Measurements from ENCODE around the gene CFAP251.
"Not testable (repeated sequence)": the region's sequence is repeated elsewhere in the genome, so short reads cannot be mapped to it uniquely, and the experiment has no call there.

Gene CFAP251

GRCh38 chr12:122022393-122023338, 104.3 kb downstream of the CFAP251 start:
- DNase-seq (ENCODE audit: insufficient read length, low spot score), result no peak
- no peak for FAIRE-seq

GRCh38 chr12:122023339-122024131, 105.1 kb downstream of the CFAP251 start:
- FAIRE-seq (peak; percentile 39), DNase-seq (ENCODE audit: insufficient read length, low spot score) (no peak)

GRCh38 chr12:122024132-122024785, 105.9 kb downstream of the CFAP251 start:
- no peak for DNase-seq (ENCODE audit: insufficient read length, low spot score)
- peak; percentile 66 for FAIRE-seq

GRCh38 chr12:122026706-122027333, 108.4 kb downstream of the CFAP251 start:
- DNase-seq (ENCODE audit: insufficient read length, low spot score) (no peak), FAIRE-seq (no peak)

GRCh38 chr12:122028165-122028904, 109.9 kb downstream of the CFAP251 start:
- no peak for DNase-seq (ENCODE audit: insufficient read length, low spot score)
- FAIRE-seq, result no peak

- DNase-seq (ENCODE audit: insufficient read length, low spot score) (peak; percentile 60), FAIRE-seq (peak; percentile 86)
Measured at GRCh38 chr12:122028905-122029560, 110.6 kb downstream of the CFAP251 start.

- no peak for DNase-seq (ENCODE audit: insufficient read length, low spot score)
- no peak for FAIRE-seq
Measured at GRCh38 chr12:122029620-122030423, 111.4 kb downstream of the CFAP251 start.

GRCh38 chr12:122030424-122031035, 112.1 kb downstream of the CFAP251 start:
- DNase-seq (ENCODE audit: insufficient read length, low spot score) (no peak), FAIRE-seq (no peak)

GRCh38 chr12:122031342-122032216, 113.2 kb downstream of the CFAP251 start:
- FAIRE-seq (peak; percentile 64), DNase-seq (ENCODE audit: insufficient read length, low spot score) (peak; percentile 42)

- no peak for FAIRE-seq
Measured at GRCh38 chr12:122032580-122032979, 114.2 kb downstream of the CFAP251 start.

GRCh38 chr12:122035292-122035691, 116.9 kb downstream of the CFAP251 start:
- FAIRE-seq (no peak), DNase-seq (ENCODE audit: insufficient read length, low spot score) (no peak)

More at GRCh38 chr12:122032580-122032979, 114.2 kb downstream of the CFAP251 start:
- DNase-seq (ENCODE audit: insufficient read length, low spot score), result no peak

GRCh38 chr12:122036153-122036552, 117.8 kb downstream of the CFAP251 start:
- no peak for FAIRE-seq

GRCh38 chr12:122040579-122041386, 122.4 kb downstream of the CFAP251 start:
- peak; percentile 84 for FAIRE-seq
- no peak for DNase-seq (ENCODE audit: insufficient read length, low spot score)

More at GRCh38 chr12:122036153-122036552, 117.8 kb downstream of the CFAP251 start:
- no peak for DNase-seq (ENCODE audit: insufficient read length, low spot score)

GRCh38 chr12:122041458-122041857, 123.1 kb downstream of the CFAP251 start:
- not testable (repeated sequence) for FAIRE-seq; DNase-seq (ENCODE audit: insufficient read length, low spot score)

- no peak for FAIRE-seq
Measured at GRCh38 chr12:122042910-122043309, 124.5 kb downstream of the CFAP251 start.

GRCh38 chr12:122043476-122043875, 125.1 kb downstream of the CFAP251 start:
- FAIRE-seq (no peak), DNase-seq (ENCODE audit: insufficient read length, low spot score) (no peak)

More at GRCh38 chr12:122042910-122043309, 124.5 kb downstream of the CFAP251 start:
- no peak for DNase-seq (ENCODE audit: insufficient read length, low spot score)
